Activated CD8-positive, alpha-beta memory T cell treated with anti-CD3 and anti-CD28 coated beads for 24 hours (primary cell): ENCODE measurements around the gene HSD17B2.

Source experiments
- DNase-seq: peaks from one replicate; pipeline ENCODE4 v3.0.0-alpha.2; 2020

Gene HSD17B2

DNA sequence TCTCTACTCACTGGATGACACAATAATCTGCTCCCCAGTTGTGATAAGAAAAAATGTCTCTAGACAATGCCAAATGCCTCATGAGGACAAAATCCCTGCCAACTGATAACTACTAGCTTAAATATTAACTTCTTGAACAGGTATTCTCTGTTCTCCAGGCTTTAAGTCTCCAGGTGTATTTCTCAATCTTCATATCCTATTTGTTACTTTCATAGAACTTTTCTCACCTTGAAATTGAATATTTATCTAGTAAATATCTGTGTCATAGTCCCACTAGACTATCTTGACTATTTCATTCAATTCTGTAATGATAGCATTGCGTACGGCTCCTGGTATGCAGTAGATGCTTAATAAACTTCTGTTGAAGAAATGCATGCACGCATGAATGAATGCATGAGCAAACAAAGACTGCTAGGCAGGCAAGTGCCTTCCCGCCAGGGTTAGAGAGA, 15.9 kb downstream of the HSD17B2 start:
- no peak for DNase-seq

- no peak for DNase-seq
Observed at GRCh38 chr16:82051656-82052055, 16.6 kb downstream of the HSD17B2 start.

GRCh38 chr16:82055117-82055516, 20.1 kb downstream of the HSD17B2 start:
- DNase-seq, result no peak

DNA sequence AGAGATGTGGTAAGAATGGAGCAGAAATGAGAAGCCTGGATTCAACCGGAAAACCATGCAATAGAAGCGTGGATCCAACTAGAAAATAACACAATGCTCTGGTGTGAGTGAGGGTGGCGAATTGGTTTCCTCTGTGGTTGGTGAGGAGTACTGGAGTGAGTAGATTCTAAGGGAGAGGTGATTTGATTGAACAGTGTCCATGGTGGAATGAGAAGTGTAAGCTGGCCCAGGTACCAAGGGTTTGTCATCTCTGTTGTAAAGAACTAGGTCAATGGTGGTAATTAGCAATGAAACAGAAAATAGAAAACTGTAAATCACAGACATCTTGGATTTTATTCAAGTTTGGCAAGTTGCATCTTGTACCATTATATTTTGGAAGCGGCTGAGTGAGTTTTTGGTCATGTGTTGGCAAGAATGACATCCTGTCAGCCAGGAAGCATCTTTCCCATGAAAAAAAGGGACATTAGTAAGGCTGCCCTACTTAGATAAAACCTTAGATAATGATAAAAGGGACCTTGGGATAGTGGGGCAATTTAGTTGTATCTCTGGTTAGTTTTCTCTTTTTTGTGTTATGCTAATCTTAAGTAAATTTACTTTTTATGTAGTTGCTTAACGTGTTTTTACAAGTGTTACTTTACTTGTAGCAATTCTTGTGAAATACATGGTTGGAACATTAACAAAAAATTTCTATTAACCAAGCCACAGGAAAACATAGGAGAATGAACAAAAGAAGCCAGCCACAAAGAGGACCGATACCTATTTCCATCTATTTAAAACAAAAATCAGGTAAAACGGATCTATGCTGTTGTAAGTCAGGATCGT, 20.9 kb downstream of the HSD17B2 start:
- no peak for DNase-seq

DNA sequence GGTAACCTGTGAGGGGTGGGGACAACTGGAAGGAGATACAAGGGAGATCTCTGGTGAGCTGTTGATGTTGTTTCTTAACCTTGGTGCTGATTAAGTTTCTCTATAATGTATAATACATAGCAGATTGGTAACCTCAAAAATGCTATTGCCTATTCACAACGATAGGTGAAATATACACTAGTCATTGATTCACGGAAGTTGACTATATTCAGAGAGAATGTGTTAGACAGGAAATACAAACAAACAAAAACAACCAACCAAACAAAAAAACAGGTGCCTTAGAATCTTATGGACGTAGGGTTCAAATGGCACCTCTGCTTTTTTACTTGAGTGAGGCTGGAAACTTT, 21.5 kb downstream of the HSD17B2 start:
- no peak for DNase-seq

GRCh38 chr16:82059161-82059982, 24.3 kb downstream of the HSD17B2 start:
- no peak for DNase-seq

GRCh38 chr16:82059983-82060421, 24.9 kb downstream of the HSD17B2 start:
- no peak for DNase-seq

DNA sequence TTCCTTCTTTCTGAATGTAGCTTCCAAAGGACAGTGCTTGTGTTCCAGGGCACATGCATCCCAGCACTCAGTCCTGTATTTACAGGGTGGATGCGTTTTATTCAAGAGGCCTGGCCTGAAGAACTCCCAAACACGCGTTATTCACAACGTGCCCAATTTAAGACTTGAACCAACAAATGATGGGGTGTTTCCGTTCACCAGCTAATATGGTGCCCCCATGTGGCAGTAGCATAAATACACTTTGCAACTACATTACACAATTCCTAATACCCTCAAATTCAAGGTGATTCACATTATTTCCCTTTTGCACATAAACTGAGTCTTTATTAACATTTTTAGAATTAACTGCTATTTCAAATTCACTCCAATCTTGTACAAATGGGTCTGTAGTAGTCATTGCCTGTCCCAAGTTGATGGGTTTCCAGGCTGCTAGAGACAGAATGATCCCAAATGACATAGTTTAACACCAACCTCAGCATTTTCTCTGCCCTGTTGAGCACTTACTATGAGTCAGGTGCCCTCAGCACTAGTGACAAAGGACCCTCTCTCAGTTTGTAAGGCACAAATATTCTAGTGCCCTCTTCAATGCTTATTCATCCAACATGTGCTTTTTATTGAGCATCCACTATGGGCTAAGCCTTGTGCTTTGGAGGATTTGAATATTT, 26.9 kb downstream of the HSD17B2 start:
- no peak for DNase-seq

GRCh38 chr16:82062645-82063058, 27.6 kb downstream of the HSD17B2 start:
- no peak for DNase-seq

- no peak for DNase-seq
Observed at GRCh38 chr16:82063456-82064082, 28.5 kb downstream of the HSD17B2 start.

- DNase-seq, result no peak
Observed at GRCh38 chr16:82067042-82067803, 32.2 kb downstream of the HSD17B2 start.

GRCh38 chr16:82067804-82068325, 32.8 kb downstream of the HSD17B2 start:
- no peak for DNase-seq

GRCh38 chr16:82070656-82071369, 35.8 kb downstream of the HSD17B2 start:
- DNase-seq, result no peak

GRCh38 chr16:82071421-82071820, 36.4 kb downstream of the HSD17B2 start:
- DNase-seq, result no peak

DNA sequence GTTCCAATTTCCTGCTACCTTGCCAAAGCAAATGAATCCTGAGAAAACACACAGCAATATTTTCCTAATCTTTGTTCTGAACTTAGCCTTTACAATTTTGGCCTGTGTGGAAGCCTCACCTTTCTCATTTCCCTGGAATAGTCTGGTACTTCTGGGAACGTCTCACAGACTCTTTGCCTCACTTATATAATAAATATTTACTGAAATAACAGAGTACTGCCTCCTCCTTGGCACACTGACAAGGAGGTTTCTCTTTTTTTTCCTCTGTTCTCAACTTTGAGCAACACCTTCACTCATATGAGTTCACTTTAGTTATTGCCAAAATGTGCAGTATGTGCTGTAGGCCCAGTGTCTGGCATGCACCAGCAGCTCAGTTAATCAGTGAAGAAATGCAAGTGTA, 37.3 kb downstream of the HSD17B2 start:
- DNase-seq, result no peak

DNA sequence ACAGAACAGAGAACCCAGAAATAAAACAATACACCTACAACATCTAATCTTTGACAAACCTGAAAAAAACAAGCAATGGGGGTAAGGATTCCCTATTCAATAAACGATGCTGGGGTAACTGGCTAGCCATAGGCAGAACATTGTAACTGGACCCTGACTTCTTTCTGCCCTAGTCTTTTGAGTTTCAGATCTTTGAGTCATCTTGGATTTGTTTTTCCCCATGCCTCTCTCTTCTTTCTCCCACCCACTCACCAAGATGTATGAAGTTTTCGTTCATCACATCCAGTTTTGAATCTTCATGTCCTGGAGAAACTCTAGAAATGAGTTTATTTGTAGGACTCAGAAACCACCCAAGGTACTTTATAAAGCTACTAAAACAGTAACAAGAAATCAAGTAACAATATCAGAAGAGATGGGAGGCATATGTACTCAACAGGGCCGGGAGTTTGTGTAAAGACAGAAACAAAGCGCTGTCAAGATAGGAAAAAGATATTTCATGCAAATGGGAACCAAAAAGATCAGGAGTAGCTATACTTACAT, 39.0 kb downstream of the HSD17B2 start:
- DNase-seq, result no peak

GRCh38 chr16:82078125-82078524, 43.1 kb downstream of the HSD17B2 start:
- DNase-seq, result no peak

- no peak for DNase-seq
Observed at GRCh38 chr16:82079892-82080291, 44.8 kb downstream of the HSD17B2 start.

DNA sequence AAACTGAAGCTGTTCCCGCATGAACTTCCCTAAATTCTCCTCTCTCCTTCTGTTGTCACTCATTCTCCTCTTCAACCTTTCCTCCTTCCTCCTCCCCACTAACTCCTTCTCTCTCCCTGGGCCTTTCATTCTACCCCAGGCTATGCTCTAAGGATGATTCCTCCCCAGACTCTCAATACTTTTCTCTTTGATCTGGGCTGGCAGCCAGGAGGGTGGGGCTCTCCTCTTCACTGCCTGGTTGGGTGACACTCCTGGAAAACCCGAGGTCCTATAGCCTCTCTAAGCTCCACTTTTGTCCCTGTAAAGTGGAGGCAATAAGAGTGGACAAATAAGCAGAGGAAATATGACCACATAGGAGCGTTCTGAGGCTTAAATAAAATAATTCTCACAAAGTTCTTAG, 46.2 kb downstream of the HSD17B2 start:
- no peak for DNase-seq

GRCh38 chr16:82082097-82082496, 47.0 kb downstream of the HSD17B2 start:
- no peak for DNase-seq
